ENCODE measurements around the gene ANO2.
A peak's percentile ranks its signal among the peaks of the same experiment; 100 is the strongest.

The ANO2 gene

GRCh38 chr12:5573390-5573789 lies 371.7 kb downstream of the ANO2 start:
- no peak for DNase-seq (ENCODE audit: low read depth)
- TF ChIP-seq, protein P1, sequence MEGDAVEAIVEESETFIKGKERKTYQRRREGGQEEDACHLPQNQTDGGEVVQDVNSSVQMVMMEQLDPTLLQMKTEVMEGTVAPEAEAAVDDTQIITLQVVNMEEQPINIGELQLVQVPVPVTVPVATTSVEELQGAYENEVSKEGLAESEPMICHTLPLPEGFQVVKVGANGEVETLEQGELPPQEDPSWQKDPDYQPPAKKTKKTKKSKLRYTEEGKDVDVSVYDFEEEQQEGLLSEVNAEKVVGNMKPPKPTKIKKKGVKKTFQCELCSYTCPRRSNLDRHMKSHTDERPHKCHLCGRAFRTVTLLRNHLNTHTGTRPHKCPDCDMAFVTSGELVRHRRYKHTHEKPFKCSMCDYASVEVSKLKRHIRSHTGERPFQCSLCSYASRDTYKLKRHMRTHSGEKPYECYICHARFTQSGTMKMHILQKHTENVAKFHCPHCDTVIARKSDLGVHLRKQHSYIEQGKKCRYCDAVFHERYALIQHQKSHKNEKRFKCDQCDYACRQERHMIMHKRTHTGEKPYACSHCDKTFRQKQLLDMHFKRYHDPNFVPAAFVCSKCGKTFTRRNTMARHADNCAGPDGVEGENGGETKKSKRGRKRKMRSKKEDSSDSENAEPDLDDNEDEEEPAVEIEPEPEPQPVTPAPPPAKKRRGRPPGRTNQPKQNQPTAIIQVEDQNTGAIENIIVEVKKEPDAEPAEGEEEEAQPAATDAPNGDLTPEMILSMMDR (IDR thresholded peaks at IDR 0.05; ENCODE audit: control insufficient read depth, insufficient read depth, low read depth, low read length, missing control alignments) = no peak
- no peak overlapping the region for H3K4me3 ChIP-seq (ENCODE audit: control insufficient read depth, low read depth, low read length)

GRCh38 chr12:5571115-5571514 lies 373.9 kb downstream of the ANO2 start:
- TF ChIP-seq, protein P1 (IDR thresholded peaks at IDR 0.05; ENCODE audit: control insufficient read depth, insufficient read depth, low read depth, low read length, missing control alignments) = no peak
- no peak overlapping the region for H3K4me3 ChIP-seq (ENCODE audit: control insufficient read depth, low read depth, low read length)

DNA sequence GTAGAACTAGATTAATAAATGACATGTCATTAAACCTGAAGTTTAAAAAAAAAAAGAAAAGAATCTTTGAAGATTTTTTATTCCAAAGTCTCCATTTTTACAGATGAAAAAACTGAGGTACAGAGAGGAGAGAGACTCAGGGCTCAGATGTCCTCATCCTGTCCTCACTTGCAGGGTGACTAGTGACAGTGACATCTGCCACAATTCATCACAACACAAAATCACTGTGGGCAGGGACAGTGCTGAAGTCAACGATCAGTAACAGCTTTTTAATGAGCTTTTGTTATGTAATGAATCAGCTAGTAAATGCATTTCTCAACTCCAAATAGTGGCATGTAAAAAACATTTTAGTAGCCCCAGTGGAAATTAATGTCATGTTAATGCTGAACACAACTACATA lies 374.6 kb downstream of the ANO2 start:
- TF ChIP-seq, protein P1 (IDR thresholded peaks at IDR 0.05; ENCODE audit: control insufficient read depth, insufficient read depth, low read depth, low read length, missing control alignments) = no peak
- no peak for DNase-seq (ENCODE audit: low read depth)
- no peak overlapping the region for H3K4me3 ChIP-seq (ENCODE audit: control insufficient read depth, low read depth, low read length)

More at GRCh38 chr12:5571115-5571514, 373.9 kb downstream of the ANO2 start:
- DNase-seq (ENCODE audit: low read depth) = no peak

- TF ChIP-seq, protein P1 (IDR thresholded peaks at IDR 0.05; ENCODE audit: control insufficient read depth, insufficient read depth, low read depth, low read length, missing control alignments) = no peak
- no peak overlapping the region for H3K4me3 ChIP-seq (ENCODE audit: control insufficient read depth, low read depth, low read length)
- DNase-seq (ENCODE audit: low read depth) = no peak
Measured at GRCh38 chr12:5568325-5568981, 376.6 kb downstream of the ANO2 start.

GRCh38 chr12:5567016-5567725 lies 377.9 kb downstream of the ANO2 start:
- no peak for DNase-seq (ENCODE audit: low read depth)
- TF ChIP-seq, protein P1 (IDR thresholded peaks at IDR 0.05; ENCODE audit: control insufficient read depth, insufficient read depth, low read depth, low read length, missing control alignments) = no peak
- H3K4me3 ChIP-seq (ENCODE audit: control insufficient read depth, low read depth, low read length) = no peak overlapping the region

GRCh38 chr12:5565933-5566599 lies 379.0 kb downstream of the ANO2 start:
- TF ChIP-seq, protein P1 (IDR thresholded peaks at IDR 0.05; ENCODE audit: control insufficient read depth, insufficient read depth, low read depth, low read length, missing control alignments) = peak; percentile 28
- H3K4me3 ChIP-seq (ENCODE audit: control insufficient read depth, low read depth, low read length) = no peak overlapping the region
- DNase-seq (ENCODE audit: low read depth) = peak; percentile 31
